A673 (cell line): Measurements from ENCODE around the gene BMF.

Source experiments
- EZH2 ChIP-seq: fragments of 200-600 bp; sonication (generic); IDR thresholded peaks from 2 replicates; pipeline ENCODE4 v1.6.1; 2017; ENCODE audit warnings: borderline replicate concordance, low read depth, mild to moderate bottlenecking, mixed read lengths, antibody characterized with exemption, low read length; ENCODE audit not compliant: poor library complexity, severe bottlenecking
- TF ChIP-seq, protein P1 (sequence below): fragments of 300-800, 200-600 bp; sonication (generic); conservative IDR thresholded peaks from 2 replicates; pipeline ENCODE4 v1.5.1; 2017; ENCODE audit warnings: low read depth, mild to moderate bottlenecking, antibody characterized with exemption, low read length, moderate library complexity, mixed read lengths

DNA sequence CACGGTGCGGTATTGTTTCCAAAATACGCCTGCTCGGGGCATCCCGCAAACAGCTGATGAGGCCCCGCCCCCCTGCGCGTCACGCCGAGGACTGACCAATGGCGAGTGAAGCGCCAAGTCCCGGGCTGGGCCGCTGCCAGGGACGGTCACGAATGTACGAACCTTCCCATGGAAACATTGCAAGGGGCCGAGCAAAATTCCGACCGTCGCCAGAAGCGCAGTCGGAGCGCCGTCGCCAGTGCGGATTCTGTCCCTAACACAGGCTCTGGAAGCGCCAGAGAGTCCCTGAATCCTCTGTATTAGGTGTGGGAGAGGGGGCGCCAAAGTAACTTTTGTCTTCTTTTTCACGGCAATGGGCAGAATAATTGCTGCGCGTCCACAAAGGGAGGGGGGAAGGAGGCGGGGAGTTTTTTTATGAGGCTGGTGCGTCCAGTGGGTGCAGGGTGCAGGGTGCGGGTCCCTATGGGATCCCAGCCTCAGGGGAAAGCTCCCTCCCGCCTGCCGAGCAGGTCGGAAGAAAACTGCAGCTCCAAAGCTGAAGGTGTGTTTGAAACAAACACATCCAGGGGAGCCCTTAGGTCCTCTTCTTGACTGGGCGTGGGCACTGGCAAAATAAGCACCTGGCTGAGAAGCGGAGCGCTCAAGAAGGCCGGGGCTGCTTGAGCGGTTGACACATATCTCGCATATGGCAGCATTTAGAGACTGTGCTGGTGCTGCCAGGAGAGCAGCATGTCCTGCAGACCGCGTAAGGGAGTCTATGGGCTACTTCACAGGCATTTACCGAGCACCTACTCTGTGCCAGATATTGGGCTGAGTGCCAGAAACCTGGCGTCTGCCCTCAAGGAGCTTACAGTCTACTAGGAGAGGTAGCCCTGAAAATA lies at the start of gene BMF:
- TF ChIP-seq, protein P1, sequence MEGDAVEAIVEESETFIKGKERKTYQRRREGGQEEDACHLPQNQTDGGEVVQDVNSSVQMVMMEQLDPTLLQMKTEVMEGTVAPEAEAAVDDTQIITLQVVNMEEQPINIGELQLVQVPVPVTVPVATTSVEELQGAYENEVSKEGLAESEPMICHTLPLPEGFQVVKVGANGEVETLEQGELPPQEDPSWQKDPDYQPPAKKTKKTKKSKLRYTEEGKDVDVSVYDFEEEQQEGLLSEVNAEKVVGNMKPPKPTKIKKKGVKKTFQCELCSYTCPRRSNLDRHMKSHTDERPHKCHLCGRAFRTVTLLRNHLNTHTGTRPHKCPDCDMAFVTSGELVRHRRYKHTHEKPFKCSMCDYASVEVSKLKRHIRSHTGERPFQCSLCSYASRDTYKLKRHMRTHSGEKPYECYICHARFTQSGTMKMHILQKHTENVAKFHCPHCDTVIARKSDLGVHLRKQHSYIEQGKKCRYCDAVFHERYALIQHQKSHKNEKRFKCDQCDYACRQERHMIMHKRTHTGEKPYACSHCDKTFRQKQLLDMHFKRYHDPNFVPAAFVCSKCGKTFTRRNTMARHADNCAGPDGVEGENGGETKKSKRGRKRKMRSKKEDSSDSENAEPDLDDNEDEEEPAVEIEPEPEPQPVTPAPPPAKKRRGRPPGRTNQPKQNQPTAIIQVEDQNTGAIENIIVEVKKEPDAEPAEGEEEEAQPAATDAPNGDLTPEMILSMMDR: peak; percentile 59
- no peak for TF ChIP-seq EZH2
